Activated CD4-positive, alpha-beta memory T cell treated with anti-CD3 and anti-CD28 coated beads, Interleukin-2, amount 10 ng/mL, durations not matched to agents 7 days and 5 days (primary cell): ENCODE measurements around the gene DPH5. TPM values are rescaled to one million over a fixed set of nuclear protein-coding genes. Genes with fewer than 3 reads are reported as not detected.
"Not testable (repeated sequence)": the region's sequence is repeated elsewhere in the genome, so short reads cannot be mapped to it uniquely, and the experiment has no call there.

Source experiments
- CTCF ChIA-PET: fragments of 350-600 bp; sonication (Branson Sonifier 250); formaldehyde crosslinking; loops from one replicate; lab custom pipeline; 2021; ENCODE audit warnings: antibody characterized with exemption, inconsistent platforms; lab: Charles Lee
- POLR2A ChIA-PET: fragments of 350-600 bp; sonication (Branson Sonifier 250); formaldehyde crosslinking; loops from one replicate; lab custom pipeline; 2021; ENCODE audit warnings: antibody characterized with exemption; lab: Charles Lee
- DNase-seq: peaks from one replicate; pipeline ENCODE4 v3.0.0-alpha.2; 2020
- H3K27ac Mint-ChIP-seq: one replicate; pipeline ENCODE4 v1.8.0; 2021; ENCODE audit warnings: mild to moderate bottlenecking, mixed read lengths
- H3K27me3 Mint-ChIP-seq: one replicate; pipeline ENCODE4 v1.8.0; 2021; ENCODE audit warnings: mixed read lengths
- H3K36me3 Mint-ChIP-seq: one replicate; pipeline ENCODE4 v1.8.0; 2021; ENCODE audit warnings: low read depth, mixed read lengths
- H3K4me1 Mint-ChIP-seq: one replicate; pipeline ENCODE4 v1.8.0; 2021; ENCODE audit warnings: mixed read lengths
- H3K4me3 Mint-ChIP-seq: one replicate; pipeline ENCODE4 v1.8.0; 2021; ENCODE audit warnings: mild to moderate bottlenecking, mixed read lengths
- H3K9me3 Mint-ChIP-seq: one replicate; pipeline ENCODE4 v1.8.0; 2021; ENCODE audit warnings: mixed read lengths
- total RNA-seq, 2 experiments: library from RNA; stranded (reverse); gene quantifications; one replicate each; pipeline ENCODE4 v1.2.3, GENCODE V29; 2021

The DPH5 gene
- total RNA-seq, 2 experiments from 2014 or later: 25.5 to 33.2 TPM

DNA sequence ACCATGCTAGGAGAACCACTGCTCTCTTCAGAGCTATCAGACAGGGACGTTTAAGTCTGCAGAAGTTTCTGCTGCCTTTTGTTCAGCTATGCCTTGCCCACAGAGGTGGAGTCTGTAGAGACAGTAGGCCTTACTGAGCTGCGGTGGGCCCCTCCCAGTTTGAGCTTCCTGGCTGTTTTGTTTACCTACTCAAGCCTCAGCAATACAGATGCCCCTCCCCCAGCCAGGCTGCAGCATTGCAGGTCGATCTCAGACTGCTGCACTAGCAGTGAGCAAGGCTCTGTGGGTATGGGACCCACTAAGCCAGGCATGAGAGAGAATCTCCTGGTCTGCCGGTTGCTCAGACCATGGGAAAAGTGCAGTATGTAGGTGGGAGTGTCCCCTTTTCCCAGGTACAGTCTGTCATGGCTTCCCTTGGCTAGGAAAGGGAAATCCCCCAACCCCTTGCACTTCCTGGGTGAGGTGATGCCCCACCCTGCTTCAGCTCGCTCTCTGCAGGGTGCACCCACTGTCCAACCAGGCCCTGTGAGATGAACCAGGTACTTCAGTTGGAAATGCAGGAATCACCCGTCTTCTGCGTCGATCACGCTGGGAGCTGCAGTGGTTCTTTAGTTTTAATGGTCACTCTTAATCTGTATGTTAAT is 75.9 kb downstream of the DPH5 start:
- peak overlapping the region; percentile 93 for H3K27ac Mint-ChIP-seq
- ChIA-PET CTCF (interaction anchor here (1.0 to 2.8 kb wide), 17 partner anchors 14 to 408 kb away, joined by 3 to 14 read pairs (median 4); no protein-coding TSS in a partner anchor), POLR2A (interaction anchor here (0.6 to 3.6 kb wide), 26 partner anchors 9 to 344 kb away, joined by 3 to 26 read pairs (median 4); partner anchors contain the start of gene S1PR1)
- not testable (repeated sequence) for H3K27me3 Mint-ChIP-seq
- peaks cover 66% of the 10 kb centered on the region for H3K4me1 Mint-ChIP-seq
- DNase-seq: peak; percentile 94
- H3K4me3 Mint-ChIP-seq: peak overlapping the region; percentile 56
- peaks cover 92% of the 10 kb centered on the region for H3K36me3 Mint-ChIP-seq
- H3K9me3 Mint-ChIP-seq: peaks cover 59% of the 10 kb centered on the region

DNA sequence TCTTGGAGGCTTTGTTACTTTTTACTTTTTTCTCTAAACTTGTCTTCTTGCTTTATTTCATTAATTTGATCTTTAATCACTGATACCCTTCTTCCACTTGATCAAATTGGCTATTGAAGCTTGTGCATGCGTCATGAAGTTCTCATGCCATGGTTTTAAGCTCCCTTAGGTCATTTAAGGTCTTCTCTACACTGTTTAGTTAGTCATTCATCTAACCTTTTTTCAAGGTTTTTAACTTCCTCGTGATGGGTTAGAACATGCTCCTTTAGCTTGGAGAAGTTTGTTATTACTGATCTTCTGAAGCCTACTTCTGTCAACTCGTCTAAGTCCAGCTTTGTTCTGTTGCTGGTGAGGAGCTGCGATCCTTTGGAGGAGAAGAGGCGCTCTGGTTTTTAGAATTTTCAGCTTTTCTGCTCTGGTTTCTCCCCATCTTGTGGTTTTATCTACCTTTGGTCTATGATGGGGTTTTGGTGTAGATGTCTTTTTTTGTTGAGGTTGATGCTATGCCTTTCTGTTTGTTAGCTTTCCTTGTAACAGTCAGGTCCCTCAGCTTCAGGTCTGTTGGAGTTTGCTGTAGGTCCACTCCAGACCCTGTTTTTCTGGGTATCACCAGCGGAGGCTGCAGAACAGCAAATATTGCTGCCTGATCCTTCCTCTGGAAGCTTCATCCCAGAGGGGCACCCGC is 76.7 kb downstream of the DPH5 start:
- POLR2A ChIA-PET: interaction anchor here (0.7 to 3.6 kb wide), 21 partner anchors 8 to 345 kb away, joined by 3 to 26 read pairs (median 4); partner anchors contain the start of gene S1PR1

DNA sequence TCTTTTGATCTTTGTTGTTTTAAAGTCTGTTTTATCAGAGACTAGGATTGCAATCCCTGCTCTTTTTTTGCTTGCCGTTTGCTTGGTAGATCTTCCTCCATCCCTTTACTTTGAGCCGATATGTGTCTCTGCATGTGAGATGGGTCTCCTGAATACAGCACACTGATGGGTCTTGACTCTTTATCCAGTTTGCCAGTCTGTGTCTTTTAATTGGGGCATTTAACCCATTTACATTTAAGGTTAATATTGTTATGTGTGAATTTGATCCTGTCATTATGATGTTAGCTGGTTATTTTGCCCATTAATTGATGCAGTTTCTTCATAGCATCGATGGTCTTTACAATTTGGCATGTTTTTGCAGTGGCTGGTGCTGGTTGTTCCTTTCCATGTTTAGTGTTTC is 77.8 kb downstream of the DPH5 start:
- POLR2A ChIA-PET: interaction anchor here (0.7 to 1.7 kb wide), 2 partner anchors 78 to 134 kb away, joined by 3 to 8 read pairs; partner anchors contain the start of gene DPH5
- not testable (repeated sequence) for H3K4me3 Mint-ChIP-seq, H3K27ac Mint-ChIP-seq, DNase-seq, H3K27me3 Mint-ChIP-seq
- Mint-ChIP-seq H3K36me3 (peaks cover 91% of the 10 kb centered on the region), H3K9me3 (peaks cover 57% of the 10 kb centered on the region), H3K4me1 (peaks cover 69% of the 10 kb centered on the region)
- CTCF ChIA-PET: interaction anchor here (2.4 to 2.5 kb wide), 2 partner anchors 18 to 20 kb away, joined by 6 to 14 read pairs; no protein-coding TSS in a partner anchor

More for the DNA sequence above, 76.7 kb downstream of the DPH5 start:
- peaks cover 59% of the 10 kb centered on the region for H3K9me3 Mint-ChIP-seq
- not testable (repeated sequence) for H3K27me3 Mint-ChIP-seq, DNase-seq
- peak overlapping the region; percentile 56 for H3K4me3 Mint-ChIP-seq
- peaks cover 66% of the 10 kb centered on the region for H3K4me1 Mint-ChIP-seq
- H3K27ac Mint-ChIP-seq: peak overlapping the region; percentile 93
- CTCF ChIA-PET: interaction anchor here (1.0 to 2.8 kb wide), 16 partner anchors 13 to 361 kb away, joined by 3 to 14 read pairs (median 4); no protein-coding TSS in a partner anchor
- H3K36me3 Mint-ChIP-seq: peaks cover 91% of the 10 kb centered on the region

DNA sequence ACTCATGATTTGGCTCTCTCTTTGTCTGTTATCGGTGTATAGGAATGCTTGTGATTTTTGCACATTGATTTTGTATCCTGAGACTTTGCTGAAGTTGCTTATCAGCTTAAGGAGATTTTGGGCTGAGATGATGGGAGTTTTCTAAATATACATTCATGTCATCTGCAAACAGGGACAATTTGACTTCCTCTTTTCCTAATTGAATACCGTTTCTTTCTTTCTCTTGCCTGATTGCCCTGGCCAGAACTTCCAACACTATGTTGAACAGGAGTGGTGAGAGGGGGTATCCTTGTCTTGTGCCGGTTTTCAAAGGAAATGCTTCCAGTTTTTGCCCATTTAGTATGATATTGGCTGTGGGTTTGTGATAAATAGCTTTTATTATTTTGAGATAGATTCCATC is 79.5 kb downstream of the DPH5 start:
- Mint-ChIP-seq H3K4me1 (peaks cover 73% of the 10 kb centered on the region), H3K9me3 (peaks cover 51% of the 10 kb centered on the region), H3K36me3 (peaks cover 91% of the 10 kb centered on the region)
- CTCF ChIA-PET: interaction anchor here (1.4 kb wide), 1 partner anchor 342 kb away, joined by 3 read pairs; no protein-coding TSS in a partner anchor
- POLR2A ChIA-PET, H3K27ac Mint-ChIP-seq, DNase-seq, H3K4me3 Mint-ChIP-seq, H3K27me3 Mint-ChIP-seq: not testable (repeated sequence)

DNA sequence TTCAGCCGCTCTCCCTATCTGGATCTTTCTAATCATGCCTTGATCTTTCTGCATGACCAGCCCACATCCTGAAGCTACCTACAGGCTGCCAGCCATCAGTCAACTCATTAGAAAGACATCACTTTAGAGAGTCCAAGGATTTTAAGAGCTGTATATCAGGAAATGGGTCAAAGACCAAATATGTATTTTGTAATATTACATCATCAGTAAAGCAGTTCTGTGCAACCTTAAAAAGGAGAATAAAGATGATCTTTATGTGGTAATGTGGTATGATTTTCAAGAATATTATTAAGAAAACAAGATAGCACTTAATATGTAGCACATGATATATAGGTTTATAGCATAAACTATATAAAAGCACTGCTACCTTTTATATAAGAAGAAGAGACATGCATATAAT is 82.1 kb downstream of the DPH5 start:
- H3K9me3 Mint-ChIP-seq: peaks cover 44% of the 10 kb centered on the region
- CTCF ChIA-PET: no interaction called here
- peaks cover 56% of the 10 kb centered on the region for H3K4me1 Mint-ChIP-seq
- peaks cover 2% of the 10 kb centered on the region for H3K27me3 Mint-ChIP-seq
- peaks cover 85% of the 10 kb centered on the region for H3K36me3 Mint-ChIP-seq
- no peak overlapping the region for H3K4me3 Mint-ChIP-seq
- no peak for DNase-seq
- POLR2A ChIA-PET: interaction anchor here (0.8 kb wide), 1 partner anchor 345 kb away, joined by 3 read pairs; no protein-coding TSS in a partner anchor
- no peak overlapping the region for H3K27ac Mint-ChIP-seq

DNA sequence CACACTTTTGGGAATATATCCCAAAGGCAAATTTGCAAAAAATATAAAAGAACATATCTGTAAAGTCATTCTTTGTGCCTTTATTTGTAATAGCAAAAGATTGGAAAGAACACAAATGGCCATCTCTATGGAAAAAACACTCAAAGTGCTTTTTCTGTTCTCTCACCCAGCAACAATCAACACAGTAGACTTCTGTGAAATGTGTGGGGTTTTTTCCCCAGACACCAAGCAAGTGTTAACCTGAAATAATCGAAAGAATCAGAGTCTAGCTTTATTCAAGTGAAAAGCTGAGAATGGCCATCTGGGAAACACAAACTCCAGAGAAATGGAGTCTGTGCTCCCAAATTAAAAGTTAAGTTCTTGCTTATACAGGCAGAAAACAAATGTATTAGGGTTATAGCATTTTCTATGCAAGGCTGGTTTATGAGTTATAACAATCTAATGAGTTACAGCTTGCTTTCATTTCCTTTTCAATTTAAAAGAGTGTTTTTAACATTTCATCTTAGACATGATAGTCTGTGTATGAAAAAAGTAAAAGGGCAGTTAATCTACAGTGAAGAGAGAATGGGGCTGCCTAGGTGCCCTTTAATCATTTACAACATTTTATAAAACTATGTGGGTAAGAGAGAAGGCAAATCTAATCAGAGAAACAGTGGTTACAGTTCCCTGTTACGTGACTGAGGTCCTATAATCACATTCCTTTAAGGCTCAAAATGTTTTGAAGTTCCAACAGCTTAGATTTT is 83.1 kb downstream of the DPH5 start:
- H3K4me3 Mint-ChIP-seq: no peak overlapping the region
- no peak for DNase-seq
- peaks cover 2% of the 10 kb centered on the region for H3K27me3 Mint-ChIP-seq
- no peak overlapping the region for H3K27ac Mint-ChIP-seq
- peaks cover 38% of the 10 kb centered on the region for H3K9me3 Mint-ChIP-seq
- ChIA-PET POLR2A (interaction anchor here (0.7 to 2.5 kb wide), 5 partner anchors 7 to 346 kb away, joined by 3 to 10 read pairs (median 4); no protein-coding TSS in a partner anchor), CTCF (interaction anchor here (0.8 kb wide), 1 partner anchor 294 kb away, joined by 3 read pairs; no protein-coding TSS in a partner anchor)
- H3K36me3 Mint-ChIP-seq: peaks cover 85% of the 10 kb centered on the region
- H3K4me1 Mint-ChIP-seq: peaks cover 46% of the 10 kb centered on the region

DNA sequence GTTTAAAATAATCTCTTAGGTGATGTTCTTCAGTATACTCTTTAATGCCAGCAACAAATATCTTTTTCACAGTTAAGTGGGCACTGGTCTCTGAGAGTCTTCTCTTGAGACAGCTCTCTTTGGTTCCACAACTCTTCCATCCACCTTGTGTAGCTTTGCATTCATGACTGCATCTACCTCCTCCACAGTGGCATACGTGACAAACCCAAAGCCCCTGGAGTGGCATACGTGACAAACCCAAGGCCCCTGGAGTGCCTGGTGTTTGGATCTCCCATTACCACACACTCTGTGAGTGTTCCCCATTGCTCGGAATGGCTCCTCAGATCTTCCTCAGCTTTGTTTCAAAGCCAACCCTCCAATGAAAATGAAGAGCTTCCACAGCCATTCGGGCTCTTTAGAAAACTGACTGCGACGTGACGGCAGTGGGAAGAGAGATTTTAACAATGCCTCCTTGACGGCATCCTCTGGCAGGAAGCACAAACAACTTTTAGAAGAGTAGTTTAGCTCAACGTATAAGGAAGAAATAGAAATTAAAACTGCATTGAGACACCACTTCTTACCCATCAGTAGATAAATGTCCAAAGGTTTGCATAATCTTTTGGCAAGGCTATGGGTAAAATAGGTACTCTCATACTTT is 83.9 kb downstream of the DPH5 start:
- POLR2A ChIA-PET: interaction anchor here (1.0 to 2.5 kb wide), 5 partner anchors 8 to 294 kb away, joined by 3 to 10 read pairs (median 4); no protein-coding TSS in a partner anchor
- Mint-ChIP-seq H3K27me3 (peaks cover 2% of the 10 kb centered on the region), H3K4me3 (no peak overlapping the region)

DNA sequence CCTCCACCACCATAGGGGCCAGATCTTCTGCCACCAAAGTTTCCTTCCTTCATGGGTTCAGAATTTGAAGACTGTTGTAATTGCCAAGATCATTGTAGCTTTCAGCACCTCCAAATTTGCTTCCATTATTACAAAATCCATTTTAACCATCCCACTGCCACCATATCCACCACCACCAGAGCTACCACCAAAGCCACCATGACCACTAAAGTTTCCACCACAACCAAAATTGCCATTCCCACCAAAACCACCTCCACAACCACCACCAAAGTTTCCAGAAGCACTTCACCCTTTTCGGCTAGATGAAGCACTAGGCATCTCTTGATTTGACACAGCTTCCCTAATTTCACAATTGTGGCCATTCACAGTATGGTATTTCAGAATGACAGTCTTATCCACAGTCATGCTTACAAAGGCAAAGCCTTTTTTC is 84.5 kb downstream of the DPH5 start:
- Mint-ChIP-seq H3K4me1 (peaks cover 34% of the 10 kb centered on the region), H3K27ac (peak overlapping the region; percentile 90), H3K4me3 (peak overlapping the region; percentile 68), H3K27me3 (peaks cover 2% of the 10 kb centered on the region), H3K36me3 (peaks cover 82% of the 10 kb centered on the region), H3K9me3 (peaks cover 25% of the 10 kb centered on the region)
- peak; percentile 25 for DNase-seq
- ChIA-PET CTCF (interaction anchor here (0.9 kb wide), 1 partner anchor 19 kb away, joined by 3 read pairs; no protein-coding TSS in a partner anchor), POLR2A (interaction anchor here (0.9 to 2.5 kb wide), 7 partner anchors 8 to 299 kb away, joined by 3 to 10 read pairs (median 3); no protein-coding TSS in a partner anchor)

More for the DNA sequence above, 83.9 kb downstream of the DPH5 start:
- CTCF ChIA-PET: no interaction called here
- H3K27ac Mint-ChIP-seq: peak overlapping the region; percentile 90
- peaks cover 39% of the 10 kb centered on the region for H3K4me1 Mint-ChIP-seq
- H3K36me3 Mint-ChIP-seq: peaks cover 82% of the 10 kb centered on the region
- peaks cover 31% of the 10 kb centered on the region for H3K9me3 Mint-ChIP-seq
- no peak for DNase-seq

Other genes with a start within 250 kb of the DPH5 start
- gene EXTL2, start 130.9 kb downstream of the DPH5 start, total RNA-seq: 1 to 10 TPM; 1.4 to 2.4 TPM
- gene SLC30A7, start 129.7 kb downstream of the DPH5 start, total RNA-seq: 10 to 100 TPM; 38.9 to 42.7 TPM
- gene S1PR1, start 211.2 kb upstream of the DPH5 start, total RNA-seq: 100 to 1,000 TPM; 219 to 220 TPM